Measurements from ENCODE around the gene KREMEN2. TPM values are rescaled to one million over a fixed set of nuclear protein-coding genes. Genes with fewer than 3 reads are reported as not detected.

The KREMEN2 gene
- total and polyA plus RNA-seq, 4 donors, result not detected

- no peak overlapping the region for H3K4me3 ChIP-seq (ENCODE audit: low read depth in 1 of 3, low read length in 3 of 3)
- no peak for DNase-seq (ENCODE audit: low spot score)
- H3K9me3 ChIP-seq (ENCODE audit: control insufficient read depth in 4 of 4, low read length in 3 of 4), result no peaks in the 10 kb centered on the region
- H3K36me3 ChIP-seq (ENCODE audit: control insufficient read depth in 4 of 4, insufficient read depth in 3 of 4, low read depth in 1 of 4, low read length in 3 of 4), result no peaks in the 10 kb centered on the region
- H3K9ac ChIP-seq (ENCODE audit: low read depth in 1 of 2, low read length in 2 of 2), result no peak overlapping the region
- peaks cover 0 to 2% (median 0%) of the 10 kb centered on the region in 4 donors for H3K27me3 ChIP-seq (ENCODE audit: control insufficient read depth in 4 of 4, insufficient read depth in 4 of 4, low read length in 3 of 4)
- WGBS, result 57% methylated on average over 26 of the region's 26 CpGs
- TF ChIP-seq REST (IDR thresholded peaks at IDR 0.05) (no peak), HNF4G (IDR thresholded peaks at IDR 0.05) (no peak), HNF4A (conservative IDR thresholded peaks at IDR 0.05) (no peak), MAX (IDR thresholded peaks at IDR 0.05) (no peak)
- H3K27ac ChIP-seq (ENCODE audit: low read depth in 1 of 2, low read length in 2 of 2), result no peak overlapping the region
- no peaks in the 10 kb centered on the region for H3K4me1 ChIP-seq (ENCODE audit: control insufficient read depth in 4 of 4, insufficient read depth in 4 of 4, low read length in 3 of 4)
Observed at GRCh38 chr16:2954656-2955381, 9.3 kb upstream of the KREMEN2 start.

DNA sequence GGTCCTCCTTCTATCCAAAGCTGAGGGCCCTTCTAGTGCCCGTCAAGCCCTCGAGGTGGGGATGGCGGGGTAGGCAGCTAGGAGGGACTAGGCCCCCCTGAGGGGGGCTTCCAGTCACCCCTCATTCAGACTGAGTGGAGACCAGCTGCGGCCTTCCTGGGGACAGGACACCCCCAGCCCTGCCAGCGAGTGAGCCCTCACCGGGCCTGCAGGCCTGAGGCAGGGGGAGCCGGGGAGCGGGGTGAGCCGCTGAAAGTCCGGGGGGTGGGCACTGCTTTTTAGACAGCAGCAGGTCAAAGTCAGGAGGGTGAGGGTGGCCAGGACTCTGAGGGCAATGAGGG, 8.7 kb upstream of the KREMEN2 start:
- no peak for TF ChIP-seq HNF4G (IDR thresholded peaks at IDR 0.05)
- TF ChIP-seq HNF4A (conservative IDR thresholded peaks at IDR 0.05), result no peak
- no peak for TF ChIP-seq FOXA2 (IDR thresholded peaks at IDR 0.05)
- TF ChIP-seq RXRA (IDR thresholded peaks at IDR 0.05), result no peak
- no peak for TF ChIP-seq RAD21 (IDR thresholded peaks at IDR 0.05)
- TF ChIP-seq, protein P1, sequence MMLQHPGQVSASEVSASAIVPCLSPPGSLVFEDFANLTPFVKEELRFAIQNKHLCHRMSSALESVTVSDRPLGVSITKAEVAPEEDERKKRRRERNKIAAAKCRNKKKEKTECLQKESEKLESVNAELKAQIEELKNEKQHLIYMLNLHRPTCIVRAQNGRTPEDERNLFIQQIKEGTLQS (IDR thresholded peaks at IDR 0.05), result no peak
- no peak for TF ChIP-seq SP1 (IDR thresholded peaks at IDR 0.05)
- no peak for TF ChIP-seq TAF1 (conservative IDR thresholded peaks at IDR 0.05)
- no peak for TF ChIP-seq FOXA1 (IDR thresholded peaks at IDR 0.05)
- no peak for TF ChIP-seq YY1 (IDR thresholded peaks at IDR 0.05)
- no peak for TF ChIP-seq JUND (IDR thresholded peaks at IDR 0.05)
- TF ChIP-seq REST (IDR thresholded peaks at IDR 0.05), result no peak
- H3K27ac ChIP-seq (ENCODE audit: low read depth in 1 of 2, low read length in 2 of 2), result no peak overlapping the region
- no peak overlapping the region for H3K9ac ChIP-seq (ENCODE audit: low read depth in 1 of 2, low read length in 2 of 2)
- WGBS, result 46% methylated on average over 10 of the region's 10 CpGs
- H3K36me3 ChIP-seq (ENCODE audit: control insufficient read depth in 4 of 4, insufficient read depth in 3 of 4, low read depth in 1 of 4, low read length in 3 of 4), result no peaks in the 10 kb centered on the region
- H3K4me1 ChIP-seq (ENCODE audit: control insufficient read depth in 4 of 4, insufficient read depth in 4 of 4, low read length in 3 of 4), result no peaks in the 10 kb centered on the region
- H3K9me3 ChIP-seq (ENCODE audit: control insufficient read depth in 4 of 4, low read length in 3 of 4), result no peaks in the 10 kb centered on the region
- no peak overlapping the region for H3K4me3 ChIP-seq (ENCODE audit: low read depth in 1 of 3, low read length in 3 of 3)
- peaks cover 0 to 2% (median 0%) of the 10 kb centered on the region in 4 donors for H3K27me3 ChIP-seq (ENCODE audit: control insufficient read depth in 4 of 4, insufficient read depth in 4 of 4, low read length in 3 of 4)
- no peak for DNase-seq (ENCODE audit: low spot score)
